GM12875 (cell line): ENCODE results near the gene LYRM4.
A peak's percentile ranks its signal among the peaks of the same experiment; 100 is the strongest.

Experiments
- H3K4me3 ChIP-seq: one replicate; pipeline ENCODE4 v1.5.1; 2011; ENCODE audit warnings: low read depth, low read length, control low read depth
- CTCF ChIP-seq: IDR thresholded peaks from 2 replicates; pipeline ENCODE4 v1.5.1; 2011; ENCODE audit warnings: low read depth, mild to moderate bottlenecking, control low read depth, inconsistent platforms, low read length, moderate library complexity, borderline replicate concordance; ENCODE audit not compliant: insufficient read depth

Gene LYRM4

GRCh38 chr6:5090603-5091002, 170.1 kb downstream of the LYRM4 start:
- H3K4me3 ChIP-seq: no peak overlapping the region
- no peak for TF ChIP-seq CTCF

GRCh38 chr6:5089481-5090438, 171.0 kb downstream of the LYRM4 start:
- no peak for TF ChIP-seq CTCF
- H3K4me3 ChIP-seq: no peak overlapping the region

GRCh38 chr6:5088780-5089179, 172.0 kb downstream of the LYRM4 start:
- no peak overlapping the region for H3K4me3 ChIP-seq
- TF ChIP-seq CTCF: no peak

- no peak overlapping the region for H3K4me3 ChIP-seq
- TF ChIP-seq CTCF: no peak
These were observed 173.4 kb downstream of the LYRM4 start for GRCh38 chr6:5087389-5087788.

- no peak overlapping the region for H3K4me3 ChIP-seq
These were observed 174.4 kb downstream of the LYRM4 start for GRCh38 chr6:5086294-5086890.

GRCh38 chr6:5085648-5086293, 175.0 kb downstream of the LYRM4 start:
- no peak for TF ChIP-seq CTCF
- peak overlapping the region; percentile 59 for H3K4me3 ChIP-seq

More at GRCh38 chr6:5086294-5086890, 174.4 kb downstream of the LYRM4 start:
- no peak for TF ChIP-seq CTCF
